H9 (cell line): Measurements from ENCODE around the gene MTG1. TPM values are rescaled to one million over a fixed set of nuclear protein-coding genes. Genes with fewer than 3 reads are reported as not detected.

Experiments
- DNase-seq: peaks from one replicate; pipeline ENCODE4 v3.0.0-alpha.2; 2017
- H2AFZ ChIP-seq: one replicate; pipeline ENCODE4 v1.6.1; 2013; ENCODE audit warnings: mild to moderate bottlenecking, low read length, control low read depth, moderate library complexity
- H2AK5ac ChIP-seq: 2 replicates; pipeline ENCODE4 v1.6.1; 2013; ENCODE audit warnings: low read length, control low read depth, mixed read lengths; ENCODE audit not compliant: insufficient read length
- H2BK120ac ChIP-seq: one replicate; pipeline ENCODE4 v1.6.1; 2013; ENCODE audit warnings: low read depth, mild to moderate bottlenecking, low read length, control low read depth, inconsistent platforms; ENCODE audit not compliant: poor library complexity, severe bottlenecking
- H2BK12ac ChIP-seq: 2 replicates; pipeline ENCODE4 v1.6.1; 2013; ENCODE audit warnings: low read length, control low read depth, mixed read lengths, low read depth; ENCODE audit not compliant: insufficient read length
- H2BK15ac ChIP-seq: 2 replicates; pipeline ENCODE4 v1.6.1; 2013; ENCODE audit warnings: low read depth, low read length, control low read depth
- H2BK20ac ChIP-seq: one replicate; pipeline ENCODE4 v1.6.1; 2013; ENCODE audit warnings: low read depth, mild to moderate bottlenecking, low read length, control low read depth, inconsistent platforms; ENCODE audit not compliant: poor library complexity, severe bottlenecking
- H2BK5ac ChIP-seq: 2 replicates; pipeline ENCODE4 v1.6.1; 2013; ENCODE audit warnings: low read length, control low read depth, mixed read lengths; ENCODE audit not compliant: insufficient read length
- H3K14ac ChIP-seq: 2 replicates; pipeline ENCODE4 v1.6.1; 2013; ENCODE audit warnings: low read length, control low read depth; ENCODE audit not compliant: insufficient read depth
- H3K18ac ChIP-seq: 2 replicates; pipeline ENCODE4 v1.6.1; 2013; ENCODE audit warnings: low read depth, mild to moderate bottlenecking, mixed read lengths, low read length, control low read depth; ENCODE audit not compliant: insufficient read length
- H3K23ac ChIP-seq: 2 replicates; pipeline ENCODE4 v1.6.1; 2013; ENCODE audit warnings: low read length, control low read depth, mixed read lengths, low read depth; ENCODE audit not compliant: insufficient read length
- H3K23me2 ChIP-seq: 2 replicates; pipeline ENCODE4 v1.6.1; 2013; ENCODE audit warnings: low read depth, mild to moderate bottlenecking, mixed read lengths, low read length, control low read depth; ENCODE audit not compliant: insufficient read length, poor library complexity, severe bottlenecking
- H3K27ac ChIP-seq: 2 replicates; pipeline ENCODE4 v1.5.1; 2013; ENCODE audit warnings: low read length, control low read depth, mixed read lengths, low read depth; ENCODE audit not compliant: insufficient read length
- H3K27me3 ChIP-seq: 2 replicates; pipeline ENCODE4 v1.6.1; 2013; ENCODE audit warnings: low read length, control low read depth, inconsistent platforms; ENCODE audit not compliant: insufficient read depth
- H3K4ac ChIP-seq: 2 replicates; pipeline ENCODE4 v1.6.1; 2013; ENCODE audit warnings: low read depth, mild to moderate bottlenecking, control low read depth, inconsistent platforms, low read length, moderate library complexity
- H3K4me1 ChIP-seq: 2 replicates; pipeline ENCODE4 v1.6.1; 2013; ENCODE audit warnings: low read length, control low read depth, inconsistent platforms; ENCODE audit not compliant: insufficient read depth
- H3K4me2 ChIP-seq: 2 replicates; pipeline ENCODE4 v1.6.1; 2013; ENCODE audit warnings: low read length, control low read depth, mixed read lengths; ENCODE audit not compliant: insufficient read length, insufficient read depth
- H3K56ac ChIP-seq: 2 replicates; pipeline ENCODE4 v1.6.1; 2013; ENCODE audit warnings: low read depth, mild to moderate bottlenecking, mixed read lengths, low read length, control low read depth; ENCODE audit not compliant: insufficient read length
- H3K79me1 ChIP-seq: 2 replicates; pipeline ENCODE4 v1.6.1; 2013; ENCODE audit warnings: low read depth, mild to moderate bottlenecking, moderate library complexity, low read length, control low read depth, inconsistent platforms; ENCODE audit not compliant: insufficient read depth, poor library complexity, severe bottlenecking
- H3K79me2 ChIP-seq: 2 replicates; pipeline ENCODE4 v1.6.1; 2013; ENCODE audit warnings: low read length, control low read depth, inconsistent platforms; ENCODE audit not compliant: insufficient read depth
- H3K9ac ChIP-seq: 2 replicates; pipeline ENCODE4 v1.6.1; 2013; ENCODE audit warnings: low read length, control low read depth, mixed read lengths; ENCODE audit not compliant: insufficient read length; ENCODE audit errors: extremely low read depth
- H3K9me3 ChIP-seq: one replicate; pipeline ENCODE4 v1.6.1; 2013; ENCODE audit warnings: low read depth, low read length, inconsistent platforms; ENCODE audit not compliant: control insufficient read depth
- H3T11ph ChIP-seq: one replicate; pipeline ENCODE4 v1.6.1; 2013; ENCODE audit warnings: mild to moderate bottlenecking, low read length, control low read depth, inconsistent platforms
- H4K20me1 ChIP-seq: one replicate; pipeline ENCODE4 v1.6.1; 2013; ENCODE audit not compliant: control insufficient read depth, insufficient read length, insufficient read depth
- H4K5ac ChIP-seq: 2 replicates; pipeline ENCODE4 v1.6.1; 2013; ENCODE audit warnings: low read depth, mild to moderate bottlenecking, mixed read lengths, low read length, control low read depth; ENCODE audit not compliant: insufficient read length
- H4K8ac ChIP-seq: replicated peaks from 2 replicates; pipeline ENCODE4 v1.6.1; 2013; ENCODE audit warnings: low read length, control low read depth, mixed read lengths, low read depth; ENCODE audit not compliant: insufficient read length
- H4K91ac ChIP-seq: 2 replicates; pipeline ENCODE4 v1.6.1; 2013; ENCODE audit warnings: low read depth, mild to moderate bottlenecking, moderate library complexity, mixed read lengths, low read length, control low read depth; ENCODE audit not compliant: insufficient read length
- H3K27ac Mint-ChIP-seq, 3 experiments: 2 replicates in 2 of 3; 3 replicates in 1 of 3; pipeline ENCODE4 v1.8.0; 2020 to 2021; ENCODE audit warnings: mixed read lengths in 3 of 3, mild to moderate bottlenecking in 1 of 3, moderate library complexity in 1 of 3
- H3K27me3 Mint-ChIP-seq: 2 replicates; pipeline ENCODE4 v1.8.0; 2021; ENCODE audit warnings: low read depth, mild to moderate bottlenecking, moderate library complexity, mixed read lengths
- H3K36me3 Mint-ChIP-seq, 3 experiments: 2 replicates in 2 of 3; 3 replicates in 1 of 3; pipeline ENCODE4 v1.8.0; 2020 to 2021; ENCODE audit warnings: low read depth in 3 of 3, mixed read lengths in 3 of 3; ENCODE audit not compliant: insufficient read depth in 1 of 3
- H3K4me1 Mint-ChIP-seq, 2 experiments: 2 replicates each; pipeline ENCODE4 v1.8.0; 2020; ENCODE audit warnings: mixed read lengths in 2 of 2
- H3K4me3 Mint-ChIP-seq, 2 experiments: 2 replicates in 1 of 2; 3 replicates in 1 of 2; pipeline ENCODE4 v1.8.0; 2020 to 2021; ENCODE audit warnings: mild to moderate bottlenecking in 2 of 2, mixed read lengths in 2 of 2, moderate library complexity in 1 of 2
- H3K9me3 Mint-ChIP-seq, 2 experiments: 2 replicates in 1 of 2; 3 replicates in 1 of 2; pipeline ENCODE4 v1.8.0; 2020; ENCODE audit warnings: mild to moderate bottlenecking in 2 of 2, mixed read lengths in 2 of 2, moderate library complexity in 1 of 2
- CTCF ChIP-seq: fragments of 200-600 bp; sonication (generic); conservative IDR thresholded peaks from 3 replicates; pipeline ENCODE4 v1.8.0; 2021; ENCODE audit warnings: antibody characterized with exemption, mild to moderate bottlenecking
- WGBS: extraction: QIAGEN DNeasy Blood & Tissue Kit; methylation state at CpG from one replicate; pipeline ENCODE4 v1.1.7; 2013; ENCODE audit warnings: missing lambda C conversion rate, low lambda C conversion rate, mixed read lengths; ENCODE audit not compliant: insufficient read length; ENCODE audit errors: extremely low coverage; 5-methylcytosine and 5-hydroxymethylcytosine counted together
- total RNA-seq: library from RNA; stranded (reverse); gene quantifications from 2 replicates; pipeline ENCODE4 v1.2.1, GENCODE V29; 2021

MTG1 gene
- total RNA-seq, 1 experiment from 2014 or later, result 65.3 TPM

- Histone ChIP-seq H2BK5ac (no peak overlapping the region), H3K4ac (no peak overlapping the region), H4K5ac (no peak overlapping the region), H3K23me2 (no peaks in the 10 kb centered on the region), H3K23ac (no peak overlapping the region), H4K91ac (no peak overlapping the region), H3K4me2 (no peak overlapping the region), H3K79me2 (no peaks in the 10 kb centered on the region), H3K14ac (no peak overlapping the region), H3K27me3 (no peaks in the 10 kb centered on the region), H3T11ph (no peak overlapping the region), H2AK5ac (no peak overlapping the region), H4K20me1 (no peaks in the 10 kb centered on the region), H3K27ac (no peak overlapping the region), H2AFZ (no peak overlapping the region), H2BK12ac (no peak overlapping the region), H2BK120ac (no peak overlapping the region), H2BK20ac (no peak overlapping the region), H3K9me3 (no peaks in the 10 kb centered on the region), H3K9ac (no peak overlapping the region), H3K56ac (no peak overlapping the region), H3K18ac (no peak overlapping the region), H2BK15ac (no peak overlapping the region), H3K4me1 (no peaks in the 10 kb centered on the region), H3K79me1 (no peaks in the 10 kb centered on the region), H4K8ac (no peak overlapping the region)
- H3K4me1 Mint-ChIP-seq, result peaks cover 2 to 4% of the 10 kb centered on the region in 2 experiments; a peak in 2 of 4 replicates
- no peaks in the 10 kb centered on the region for H3K27me3 Mint-ChIP-seq
- WGBS, result no CpG with 5 or more reads among the region's 7 CpGs
- no peak overlapping the region for H3K27ac Mint-ChIP-seq
- no peak for TF ChIP-seq CTCF
- no peak for DNase-seq
- no peak overlapping the region for H3K4me3 Mint-ChIP-seq
- H3K9me3 Mint-ChIP-seq, result no peaks in the 10 kb centered on the region
- peaks cover 30 to 64% (median 63%) of the 10 kb centered on the region in 3 experiments; a peak in 6 of 7 replicates for H3K36me3 Mint-ChIP-seq
Observed at GRCh38 chr10:133368153-133368552, 25.8 kb upstream of the MTG1 start.
